Brain microvascular endothelial cell (primary cell): ENCODE results near the gene CTNND2.

Source experiments
- DNase-seq: peaks from one replicate; pipeline ENCODE4 v3.0.0-alpha.2; 2020
- H3K27ac ChIP-seq: fragments of 250-450 bp; sonication (Bioruptor Pico); 2 replicates; pipeline ENCODE4 v1.5.1; 2020; ENCODE audit warnings: mild to moderate bottlenecking, moderate library complexity
- H3K27me3 ChIP-seq: fragments of 250-450 bp; sonication (Bioruptor Pico); replicated peaks from 2 replicates; pipeline ENCODE4 v1.5.1; 2020; ENCODE audit warnings: mild to moderate bottlenecking
- H3K36me3 ChIP-seq: fragments of 250-450 bp; sonication (Bioruptor Pico); replicated peaks from 2 replicates; pipeline ENCODE4 v1.5.1; 2020; ENCODE audit warnings: mild to moderate bottlenecking
- H3K4me3 ChIP-seq: 2 replicates; pipeline ENCODE4 v1.5.1; 2011; ENCODE audit warnings: low read depth, mild to moderate bottlenecking, control low read depth, low read length, moderate library complexity
- CTCF ChIP-seq: IDR thresholded peaks from 2 replicates; pipeline ENCODE4 v1.5.1; 2011; ENCODE audit warnings: low read depth, mild to moderate bottlenecking, moderate library complexity, low read length, control low read depth, inconsistent platforms; ENCODE audit errors: missing control alignments
- in situ Hi-C: cut with HindIII; loops from 2 replicates; pipeline ENCODE4 v1.10.0; 2017; ENCODE audit warnings: low sequenced_read_pairs, low pct_ligation_motif_present

CTNND2 gene

GRCh38 chr5:10934783-10935355, 969.4 kb downstream of the CTNND2 start:
- H3K36me3 ChIP-seq: no peaks in the 10 kb centered on the region
- H3K27me3 ChIP-seq: no peaks in the 10 kb centered on the region
- in situ Hi-C loops: no loop called here
- no peak overlapping the region for H3K4me3 ChIP-seq
- TF ChIP-seq CTCF: no peak
- no peak for DNase-seq
- no peak overlapping the region for H3K27ac ChIP-seq

GRCh38 chr5:10933121-10933520, 971.1 kb downstream of the CTNND2 start:
- Histone ChIP-seq H3K4me3 (no peak overlapping the region), H3K36me3 (no peaks in the 10 kb centered on the region), H3K27me3 (no peaks in the 10 kb centered on the region), H3K27ac (no peak overlapping the region)
- DNase-seq: no peak
- TF ChIP-seq CTCF: no peak
- in situ Hi-C loops: no loop called here

- no peak overlapping the region for H3K27ac ChIP-seq
- no peak for DNase-seq
- in situ Hi-C loops: no loop called here
- H3K36me3 ChIP-seq: no peaks in the 10 kb centered on the region
- TF ChIP-seq CTCF: no peak
- H3K4me3 ChIP-seq: no peak overlapping the region
- no peaks in the 10 kb centered on the region for H3K27me3 ChIP-seq
Observed at GRCh38 chr5:10932426-10932825, 971.8 kb downstream of the CTNND2 start.

GRCh38 chr5:10927608-10928007, 976.6 kb downstream of the CTNND2 start:
- Histone ChIP-seq H3K36me3 (no peaks in the 10 kb centered on the region), H3K27me3 (no peaks in the 10 kb centered on the region), H3K4me3 (no peak overlapping the region), H3K27ac (no peak overlapping the region)
- in situ Hi-C loops: no loop called here
- DNase-seq: no peak
- no peak for TF ChIP-seq CTCF

- in situ Hi-C loops: no loop called here
Observed at GRCh38 chr5:10923310-10923709, 980.9 kb downstream of the CTNND2 start.

More at GRCh38 chr5:10923310-10923709, 980.9 kb downstream of the CTNND2 start:
- Histone ChIP-seq H3K4me3 (no peak overlapping the region), H3K36me3 (no peaks in the 10 kb centered on the region), H3K27ac (no peak overlapping the region), H3K27me3 (no peaks in the 10 kb centered on the region)
- DNase-seq: no peak
- TF ChIP-seq CTCF: no peak
